ENCODE measurements around the gene NDUFAF8. TPM values are rescaled to one million over a fixed set of nuclear protein-coding genes. Genes with fewer than 3 reads are reported as not detected.

The NDUFAF8 gene
- total RNA-seq, 1 experiment from 2014 or later, result 60.1 TPM

GRCh38 chr17:81261582-81262336 lies 22.6 kb downstream of the NDUFAF8 start:
- WGBS (ENCODE audit: extremely low coverage, insufficient read length, low lambda C conversion rate), result no CpG with 5 or more reads among the region's 36 CpGs
- no peaks in the 10 kb centered on the region for H3K79me2 ChIP-seq (ENCODE audit: insufficient read depth, low read length)
- no peak overlapping the region for H3T11ph ChIP-seq (ENCODE audit: low read length)

More at GRCh38 chr17:81261582-81262336, 22.6 kb downstream of the NDUFAF8 start:
- Histone ChIP-seq H3K9ac (ENCODE audit: extremely low read depth, insufficient read length, low read length) (no peak overlapping the region), H4K20me1 (ENCODE audit: control insufficient read depth, insufficient read depth, insufficient read length) (no peaks in the 10 kb centered on the region), H3K23me2 (ENCODE audit: insufficient read length, low read depth, low read length, poor library complexity, severe bottlenecking) (no peaks in the 10 kb centered on the region), H2AK5ac (ENCODE audit: insufficient read length, low read length) (no peak overlapping the region), H2AFZ (ENCODE audit: low read length) (no peak overlapping the region), H2BK12ac (ENCODE audit: insufficient read length, low read depth, low read length) (no peak overlapping the region), H3K23ac (ENCODE audit: insufficient read length, low read depth, low read length) (no peak overlapping the region), H3K9me3 (ENCODE audit: control insufficient read depth, low read depth, low read length) (no peaks in the 10 kb centered on the region), H3K4me2 (ENCODE audit: insufficient read depth, insufficient read length, low read length) (no peak overlapping the region), H3K14ac (ENCODE audit: insufficient read depth, low read length) (no peak overlapping the region), H3K27me3 (ENCODE audit: insufficient read depth, low read length) (no peaks in the 10 kb centered on the region), H3K18ac (ENCODE audit: insufficient read length, low read depth, low read length) (no peak overlapping the region), H2BK15ac (ENCODE audit: low read depth, low read length) (no peak overlapping the region), H3K56ac (ENCODE audit: insufficient read length, low read depth, low read length) (no peak overlapping the region), H2BK20ac (ENCODE audit: low read depth, low read length, poor library complexity, severe bottlenecking) (no peak overlapping the region), H4K5ac (ENCODE audit: insufficient read length, low read depth, low read length) (no peak overlapping the region), H3K79me1 (ENCODE audit: insufficient read depth, low read depth, low read length, poor library complexity, severe bottlenecking) (no peaks in the 10 kb centered on the region), H2BK5ac (ENCODE audit: insufficient read length, low read length) (no peak overlapping the region), H3K4ac (ENCODE audit: low read depth, low read length) (no peak overlapping the region), H4K8ac (replicated peaks; ENCODE audit: insufficient read length, low read depth, low read length) (no peak overlapping the region), H2BK120ac (ENCODE audit: low read depth, low read length, poor library complexity, severe bottlenecking) (no peak overlapping the region), H4K91ac (ENCODE audit: insufficient read length, low read depth, low read length) (no peak overlapping the region), H3K4me1 (ENCODE audit: insufficient read depth, low read length) (no peaks in the 10 kb centered on the region), H3K27ac (ENCODE audit: insufficient read length, low read depth, low read length) (no peak overlapping the region)
- no peak overlapping the region for H3K27ac Mint-ChIP-seq
- no peaks in the 10 kb centered on the region for H3K4me1 Mint-ChIP-seq
- TF ChIP-seq CTCF (conservative IDR thresholded peaks at IDR 0.05), result no peak
- no peaks in the 10 kb centered on the region for H3K9me3 Mint-ChIP-seq
- no peak for DNase-seq
- H3K36me3 Mint-ChIP-seq (ENCODE audit: insufficient read depth in 1 of 3, low read depth in 3 of 3), result peaks cover 2 to 30% (median 25%) of the 10 kb centered on the region in 3 experiments; a peak in 6 of 7 replicates
- no peak overlapping the region for H3K4me3 Mint-ChIP-seq
- no peaks in the 10 kb centered on the region for H3K27me3 Mint-ChIP-seq (ENCODE audit: low read depth)
